Uterus (tissue), 4 donors: ENCODE results near the gene CTTNBP2. TPM values are rescaled to one million over a fixed set of nuclear protein-coding genes. Genes with fewer than 3 reads are reported as not detected.

Experiments used
- DNase-seq, 2 donors: peaks; one replicate each; pipeline ENCODE4 v3.0.0-alpha.2; 2019 to 2020
- H3K27ac ChIP-seq, 2 donors: fragments of 200-600 bp; sonication (generic); 1 replicate in 1 of 2; 2 replicates in 1 of 2; pipeline ENCODE4 v1.5.1; 2016 to 2018
- H3K27me3 ChIP-seq, 2 donors: fragments of 200-600 bp; sonication (generic); one replicate each; pipeline ENCODE4 v1.5.1; 2018 to 2019; ENCODE audit warnings: control low read depth in 1 of 2
- H3K36me3 ChIP-seq, 2 donors: fragments of 200-600 bp; sonication (generic); one replicate each; pipeline ENCODE4 v1.5.1; 2019; ENCODE audit warnings: control low read depth in 1 of 2
- H3K4me1 ChIP-seq, 2 donors: fragments of 200-600 bp; sonication (generic); one replicate each; pipeline ENCODE4 v1.5.1; 2018 to 2019; ENCODE audit warnings: control low read depth in 1 of 2
- H3K4me3 ChIP-seq, 2 donors: fragments of 200-600 bp; sonication (generic); 1 replicate in 1 of 2; 2 replicates in 1 of 2; pipeline ENCODE4 v1.5.1; 2018 to 2019; ENCODE audit warnings: mild to moderate bottlenecking in 1 of 2
- H3K9me3 ChIP-seq, 2 donors: fragments of 200-600 bp; sonication (generic); one replicate each; pipeline ENCODE4 v1.5.1; 2019; ENCODE audit warnings: control low read depth in 1 of 2
- POLR2A ChIP-seq, 2 donors: fragments of 450-650 bp; IDR thresholded peaks; one replicate each; pipeline ENCODE4 v1.6.1; 2016; ENCODE audit warnings: antibody characterized with exemption in 2 of 2, mild to moderate bottlenecking in 1 of 2, moderate library complexity in 1 of 2
- intact Hi-C: fragments of 100-400 bp; cut with DNase I; formaldehyde crosslinking; loops from one replicate; pipeline ENCODE4 v1.15.1; 2023; ENCODE audit warnings: low total_unique reads
- total RNA-seq, 4 donors: library from RNA; depleted of rRNA in 3 of 4; stranded (reverse); fragments of >200 nt in 3 of 4; gene quantifications; one replicate each; pipeline versions ENCODE4 v1.1.0 to v1.2.4, GENCODE V29; 2014 to 2023
- TF ChIP-seq, protein P1 (sequence below), 4 experiments: fragments of 200-600 bp in 2 of 4; fragments of 450-650 bp in 2 of 4; sonication (generic) in 2 of 4; IDR thresholded peaks; one replicate each; pipeline ENCODE4 v1.5.1; 2016 to 2019; ENCODE audit warnings: antibody characterized with exemption in 4 of 4, mild to moderate bottlenecking in 2 of 4, moderate library complexity in 1 of 4
- donor health status: DM: yes; HTN: yes; CAD: no.

CTTNBP2 gene
- total RNA-seq, 4 donors from 2014 or later, result 16.4 to 87.9 (median 35.0) TPM

DNA sequence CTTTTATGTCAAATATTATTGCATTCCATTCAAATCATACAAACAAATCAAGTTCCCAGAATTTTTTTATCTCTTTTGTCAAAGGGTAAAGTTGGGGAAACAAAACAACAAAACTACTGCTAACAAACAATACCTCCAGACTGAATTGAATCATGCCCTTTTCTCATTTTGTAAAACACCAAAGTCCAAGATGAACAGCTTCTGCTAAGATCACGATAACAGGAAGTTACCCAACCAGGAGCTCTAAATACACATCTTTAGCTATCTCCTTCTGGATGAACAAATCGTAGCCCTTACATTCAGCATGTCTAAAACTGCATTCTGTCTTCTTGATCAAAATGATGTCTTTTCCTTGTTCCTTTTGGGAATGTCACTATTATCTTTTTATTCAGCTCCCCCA is 97.4 kb downstream of the CTTNBP2 start:
- Histone ChIP-seq H3K27me3 (no peaks in the 10 kb centered on the region), H3K4me1 (no peaks in the 10 kb centered on the region), H3K36me3 (no peaks in the 10 kb centered on the region), H3K9me3 (no peaks in the 10 kb centered on the region), H3K27ac (no peak overlapping the region), H3K4me3 (no peak overlapping the region)
- intact Hi-C loops, result no loop called here
- no peak for DNase-seq
- TF ChIP-seq, protein P1, sequence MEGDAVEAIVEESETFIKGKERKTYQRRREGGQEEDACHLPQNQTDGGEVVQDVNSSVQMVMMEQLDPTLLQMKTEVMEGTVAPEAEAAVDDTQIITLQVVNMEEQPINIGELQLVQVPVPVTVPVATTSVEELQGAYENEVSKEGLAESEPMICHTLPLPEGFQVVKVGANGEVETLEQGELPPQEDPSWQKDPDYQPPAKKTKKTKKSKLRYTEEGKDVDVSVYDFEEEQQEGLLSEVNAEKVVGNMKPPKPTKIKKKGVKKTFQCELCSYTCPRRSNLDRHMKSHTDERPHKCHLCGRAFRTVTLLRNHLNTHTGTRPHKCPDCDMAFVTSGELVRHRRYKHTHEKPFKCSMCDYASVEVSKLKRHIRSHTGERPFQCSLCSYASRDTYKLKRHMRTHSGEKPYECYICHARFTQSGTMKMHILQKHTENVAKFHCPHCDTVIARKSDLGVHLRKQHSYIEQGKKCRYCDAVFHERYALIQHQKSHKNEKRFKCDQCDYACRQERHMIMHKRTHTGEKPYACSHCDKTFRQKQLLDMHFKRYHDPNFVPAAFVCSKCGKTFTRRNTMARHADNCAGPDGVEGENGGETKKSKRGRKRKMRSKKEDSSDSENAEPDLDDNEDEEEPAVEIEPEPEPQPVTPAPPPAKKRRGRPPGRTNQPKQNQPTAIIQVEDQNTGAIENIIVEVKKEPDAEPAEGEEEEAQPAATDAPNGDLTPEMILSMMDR (IDR thresholded peaks at IDR 0.05), result no peak
- no peak for TF ChIP-seq POLR2A (IDR thresholded peaks at IDR 0.05)

DNA sequence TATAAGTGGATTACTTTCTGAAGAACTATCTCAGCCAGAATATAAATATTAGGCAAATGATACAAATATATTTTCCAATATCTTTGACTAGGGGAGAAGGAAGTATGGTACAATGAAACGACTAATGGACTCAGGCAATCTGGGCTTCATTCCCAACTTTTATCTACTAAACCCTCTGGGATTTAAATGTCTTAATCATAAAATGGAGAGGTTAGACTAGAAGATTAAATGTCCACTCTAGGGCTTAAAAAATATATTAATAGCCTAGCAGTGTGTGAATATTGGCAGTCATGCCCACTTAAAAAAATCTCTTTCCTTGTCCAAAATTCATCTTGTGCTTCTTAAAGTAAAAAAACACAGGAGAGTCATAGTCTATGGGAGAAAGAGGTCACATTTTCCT is 98.3 kb downstream of the CTTNBP2 start:
- TF ChIP-seq POLR2A (IDR thresholded peaks at IDR 0.05), result no peak
- TF ChIP-seq, protein P1 (IDR thresholded peaks at IDR 0.05), result no peak
- no peak overlapping the region for H3K4me3 ChIP-seq
- no peaks in the 10 kb centered on the region for H3K36me3 ChIP-seq
- no peaks in the 10 kb centered on the region for H3K4me1 ChIP-seq
- no peaks in the 10 kb centered on the region for H3K9me3 ChIP-seq
- H3K27ac ChIP-seq, result no peak overlapping the region
- DNase-seq, result no peak
- intact Hi-C loops, result no loop called here
- no peaks in the 10 kb centered on the region for H3K27me3 ChIP-seq

GRCh38 chr7:117772421-117772820 is 100.8 kb downstream of the CTTNBP2 start:
- no peak for DNase-seq
- Histone ChIP-seq H3K4me1 (no peaks in the 10 kb centered on the region), H3K36me3 (no peaks in the 10 kb centered on the region), H3K4me3 (no peak overlapping the region), H3K27me3 (no peaks in the 10 kb centered on the region), H3K9me3 (no peaks in the 10 kb centered on the region), H3K27ac (no peak overlapping the region)
- TF ChIP-seq, protein P1 (IDR thresholded peaks at IDR 0.05), result no peak
- no peak for TF ChIP-seq POLR2A (IDR thresholded peaks at IDR 0.05)
- intact Hi-C loops, result no loop called here

- Histone ChIP-seq H3K27me3 (no peaks in the 10 kb centered on the region), H3K27ac (no peak overlapping the region), H3K36me3 (no peaks in the 10 kb centered on the region), H3K4me1 (no peaks in the 10 kb centered on the region), H3K9me3 (no peaks in the 10 kb centered on the region), H3K4me3 (no peak overlapping the region)
- intact Hi-C loops, result no loop called here
- no peak for DNase-seq
- TF ChIP-seq, protein P1 (IDR thresholded peaks at IDR 0.05), result no peak
- TF ChIP-seq POLR2A (IDR thresholded peaks at IDR 0.05), result no peak
Measured at GRCh38 chr7:117771756-117772155, 101.5 kb downstream of the CTTNBP2 start.

GRCh38 chr7:117769085-117769484 is 104.2 kb downstream of the CTTNBP2 start:
- intact Hi-C loops, result no loop called here
- TF ChIP-seq POLR2A (IDR thresholded peaks at IDR 0.05), result no peak
- TF ChIP-seq, protein P1 (IDR thresholded peaks at IDR 0.05), result no peak
- H3K9me3 ChIP-seq, result no peaks in the 10 kb centered on the region
- no peak overlapping the region for H3K27ac ChIP-seq
- H3K4me3 ChIP-seq, result no peak overlapping the region
- no peaks in the 10 kb centered on the region for H3K36me3 ChIP-seq
- DNase-seq, result no peak
- H3K4me1 ChIP-seq, result no peaks in the 10 kb centered on the region
- no peaks in the 10 kb centered on the region for H3K27me3 ChIP-seq
